ENCODE results near the gene CHL1.

DNA sequence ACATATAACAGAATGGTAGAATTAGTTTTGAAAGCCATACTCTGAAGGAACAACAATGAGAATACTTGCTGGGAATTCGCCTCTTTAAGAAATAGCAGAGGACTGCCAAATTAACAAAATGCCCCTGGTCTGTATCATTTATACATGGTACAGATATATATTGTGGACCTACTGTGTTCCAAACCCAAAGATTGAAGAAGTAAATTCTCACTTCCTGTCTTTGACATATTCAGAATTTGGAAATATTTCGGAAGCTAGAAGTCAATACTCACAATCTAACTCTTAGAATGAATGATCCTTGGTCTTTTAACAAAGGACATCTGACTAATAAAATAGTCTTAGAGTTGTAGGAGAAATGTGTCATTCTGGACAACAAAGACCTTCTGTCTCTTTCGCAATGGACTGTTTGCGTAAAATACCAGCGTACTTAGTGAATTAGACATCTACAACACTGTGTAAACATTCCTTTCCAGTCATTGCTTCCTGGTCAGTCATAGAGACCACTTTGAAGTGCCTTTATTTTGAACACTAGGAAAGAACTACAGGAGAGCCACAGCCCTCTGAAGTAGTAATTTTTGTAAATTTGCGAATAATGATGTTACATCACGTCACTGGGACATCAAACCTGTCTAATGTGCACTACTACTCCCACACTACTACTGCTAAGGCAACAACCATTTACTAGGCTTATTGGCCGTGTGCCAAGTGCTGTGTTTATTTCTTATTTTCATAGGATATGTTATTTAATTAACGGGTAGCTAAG lies 68.0 kb downstream of the CHL1 start:
- TF ChIP-seq, protein P1, sequence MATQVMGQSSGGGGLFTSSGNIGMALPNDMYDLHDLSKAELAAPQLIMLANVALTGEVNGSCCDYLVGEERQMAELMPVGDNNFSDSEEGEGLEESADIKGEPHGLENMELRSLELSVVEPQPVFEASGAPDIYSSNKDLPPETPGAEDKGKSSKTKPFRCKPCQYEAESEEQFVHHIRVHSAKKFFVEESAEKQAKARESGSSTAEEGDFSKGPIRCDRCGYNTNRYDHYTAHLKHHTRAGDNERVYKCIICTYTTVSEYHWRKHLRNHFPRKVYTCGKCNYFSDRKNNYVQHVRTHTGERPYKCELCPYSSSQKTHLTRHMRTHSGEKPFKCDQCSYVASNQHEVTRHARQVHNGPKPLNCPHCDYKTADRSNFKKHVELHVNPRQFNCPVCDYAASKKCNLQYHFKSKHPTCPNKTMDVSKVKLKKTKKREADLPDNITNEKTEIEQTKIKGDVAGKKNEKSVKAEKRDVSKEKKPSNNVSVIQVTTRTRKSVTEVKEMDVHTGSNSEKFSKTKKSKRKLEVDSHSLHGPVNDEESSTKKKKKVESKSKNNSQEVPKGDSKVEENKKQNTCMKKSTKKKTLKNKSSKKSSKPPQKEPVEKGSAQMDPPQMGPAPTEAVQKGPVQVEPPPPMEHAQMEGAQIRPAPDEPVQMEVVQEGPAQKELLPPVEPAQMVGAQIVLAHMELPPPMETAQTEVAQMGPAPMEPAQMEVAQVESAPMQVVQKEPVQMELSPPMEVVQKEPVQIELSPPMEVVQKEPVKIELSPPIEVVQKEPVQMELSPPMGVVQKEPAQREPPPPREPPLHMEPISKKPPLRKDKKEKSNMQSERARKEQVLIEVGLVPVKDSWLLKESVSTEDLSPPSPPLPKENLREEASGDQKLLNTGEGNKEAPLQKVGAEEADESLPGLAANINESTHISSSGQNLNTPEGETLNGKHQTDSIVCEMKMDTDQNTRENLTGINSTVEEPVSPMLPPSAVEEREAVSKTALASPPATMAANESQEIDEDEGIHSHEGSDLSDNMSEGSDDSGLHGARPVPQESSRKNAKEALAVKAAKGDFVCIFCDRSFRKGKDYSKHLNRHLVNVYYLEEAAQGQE (IDR thresholded peaks at IDR 0.05; ENCODE audit: low read depth): no peak
- TF ChIP-seq ZBTB7A (IDR thresholded peaks at IDR 0.05; ENCODE audit: low read depth) (no peak), EP300 (IDR thresholded peaks at IDR 0.05; ENCODE audit: borderline replicate concordance) (no peak), NFIC (IDR thresholded peaks at IDR 0.05) (no peak), EGR1 (IDR thresholded peaks at IDR 0.05) (no peak), TCF12 (IDR thresholded peaks at IDR 0.05; ENCODE audit: low read depth) (no peak), CREB1 (IDR thresholded peaks at IDR 0.05; ENCODE audit: low read depth) (no peak)
- TF ChIP-seq, protein P2, sequence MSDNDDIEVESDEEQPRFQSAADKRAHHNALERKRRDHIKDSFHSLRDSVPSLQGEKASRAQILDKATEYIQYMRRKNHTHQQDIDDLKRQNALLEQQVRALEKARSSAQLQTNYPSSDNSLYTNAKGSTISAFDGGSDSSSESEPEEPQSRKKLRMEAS (IDR thresholded peaks at IDR 0.05): no peak

Measured in Ishikawa (cell line).